Adrenal gland (tissue), 12 donors: ENCODE data around the gene AZU1. TPM values are rescaled to one million over a fixed set of nuclear protein-coding genes. Genes with fewer than 3 reads are reported as not detected.
A peak's percentile ranks its signal among the peaks of the same experiment; 100 is the strongest.
"Not testable (repeated sequence)": the region's sequence is repeated elsewhere in the genome, so short reads cannot be mapped to it uniquely, and the experiment has no call there.

Experiments
- DNase-seq, 7 donors: peaks; one replicate each; pipeline ENCODE4 v3.0.0-alpha.2; 2019 to 2020
- H3K27ac ChIP-seq, 5 donors: fragments of 200-600 bp; sonication (generic) in 4 of 5; 1 replicate in 3 of 5; 2 replicates in 2 of 5; pipeline versions ENCODE4 v1.5.1 to v1.8.0; 2016 to 2020; ENCODE audit warnings: mild to moderate bottlenecking in 1 of 5
- H3K27me3 ChIP-seq: fragments of 200-600 bp; 2 replicates; pipeline ENCODE4 v1.8.0; 2021
- H3K36me3 ChIP-seq, 2 donors: fragments of 200-600 bp; replicated peaks in 1 of 2; 1 replicate in 1 of 2; 2 replicates in 1 of 2; pipeline versions ENCODE4 v1.5.1 to v1.8.0; 2018 to 2022
- H3K4me1 ChIP-seq, 2 donors: fragments of 200-600 bp; replicated peaks in 1 of 2; 1 replicate in 1 of 2; 2 replicates in 1 of 2; pipeline versions ENCODE4 v1.5.1 to v1.8.0; 2018 to 2021
- H3K4me3 ChIP-seq, 4 donors: fragments of 200-600 bp; sonication (generic) in 3 of 4; one replicate each; pipeline ENCODE4 v1.5.1; 2016 to 2018
- H3K9me3 ChIP-seq, 3 donors: fragments of 200-600 bp; sonication (generic) in 1 of 3; replicated peaks in 1 of 3; 1 replicate in 2 of 3; 2 replicates in 1 of 3; pipeline versions ENCODE4 v1.5.1 to v1.8.0; 2016 to 2021
- POLR2A ChIP-seq, 2 donors: fragments of 450-650 bp; IDR thresholded peaks; one replicate each; pipeline ENCODE4 v1.6.1; 2017; ENCODE audit warnings: antibody characterized with exemption in 2 of 2, mild to moderate bottlenecking in 2 of 2, moderate library complexity in 1 of 2
- WGBS, 4 donors: extraction: QIAGEN DNeasy Blood & Tissue Kit in 2 of 4; methylation state at CpG; one replicate each; pipeline versions ENCODE4 v1.1.5 to v1.1.7; 2013 to 2017; 5-methylcytosine and 5-hydroxymethylcytosine counted together
- intact Hi-C, 2 donors: fragments of 100-400 bp; cut with DNase I; formaldehyde crosslinking; loops; one replicate each; pipeline versions ENCODE4 v1.14.1 to v1.15.0; 2022 to 2023
- polyA plus RNA-seq, 3 donors: library from polyadenylated mRNA; stranded (reverse); fragments of 200-250 nt in 2 of 3; fragments of 350-450 nt in 1 of 3; fragmentation: Illumina TruSeq in 1 of 3; extraction: RNeasy Lipid Tissue Mini Kit (QIAGEN cat#74804) in 1 of 3; gene quantifications; one replicate each; pipeline ENCODE4 v1.2.3, GENCODE V29; 2013 to 2014
- total RNA-seq, 9 donors: library from RNA; depleted of rRNA in 4 of 9; stranded (reverse); fragments of >200 nt in 4 of 9; fragments of 120-200 nt in 1 of 9; fragmentation: NEBNext Ultra II Directional in 1 of 9; extraction: Animal tissue kit (Norgen Biotek cat#: 25700) in 1 of 9; gene quantifications; one replicate each; pipeline versions ENCODE4 v1.1.0 to v1.2.4, GENCODE V29; 2013 to 2023
- TF ChIP-seq, protein P1 (sequence below), 6 experiments: fragments of 450-650 bp in 4 of 6; fragments of 200-600 bp in 2 of 6; sonication (generic) in 1 of 6; IDR thresholded peaks; 1 replicate in 5 of 6; 2 replicates in 1 of 6; pipeline versions ENCODE4 v1.5.1 to v1.8.0; 2016 to 2021; ENCODE audit warnings: antibody characterized with exemption in 6 of 6, mild to moderate bottlenecking in 2 of 6, moderate library complexity in 1 of 6
- donor health status: healthy with polysubstance abuse.
- donor health status: Bipolar disorder and iron deficiency.
- donor health status: DM: yes; HTN: yes; CAD: no.
- donor health status: DM: no; HTN: no; CAD: no.
- donor health status: DM: no; HTN: no; CAD: no.
- donor health status: DM: yes; HTN: yes; CAD: no.

Gene AZU1
- total and polyA plus RNA-seq, 12 donors: 0.11 to 1.1 (median 0.30) TPM; not detected in 5

DNA sequence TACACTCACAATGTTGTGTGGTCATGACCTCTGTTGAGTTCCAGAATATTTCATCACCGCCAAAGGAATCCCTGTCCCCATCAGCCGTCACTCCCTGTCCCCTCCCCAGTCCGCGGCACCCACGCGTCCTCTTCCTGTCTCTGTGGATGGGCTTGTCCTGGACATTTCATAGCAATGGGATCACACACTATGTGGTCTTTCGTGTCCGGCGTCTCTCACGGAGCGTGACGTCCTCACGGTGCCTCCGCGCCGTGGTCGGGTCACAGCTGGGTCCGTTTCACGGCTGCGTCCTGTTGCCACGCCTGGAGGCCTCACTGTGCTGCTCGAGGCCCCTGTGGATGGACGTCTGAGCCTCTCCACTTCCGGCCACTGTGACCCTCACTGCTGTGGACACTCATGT, 6.6 kb downstream of the AZU1 start:
- Histone ChIP-seq H3K27ac (no peak overlapping the region), H3K27me3 (no peaks in the 10 kb centered on the region), H3K4me3 (no peak overlapping the region), H3K4me1 (no peaks in the 10 kb centered on the region), H3K36me3 (no peaks in the 10 kb centered on the region), H3K9me3 (no peaks in the 10 kb centered on the region)
- intact Hi-C loops: no loop called here
- TF ChIP-seq, protein P1, sequence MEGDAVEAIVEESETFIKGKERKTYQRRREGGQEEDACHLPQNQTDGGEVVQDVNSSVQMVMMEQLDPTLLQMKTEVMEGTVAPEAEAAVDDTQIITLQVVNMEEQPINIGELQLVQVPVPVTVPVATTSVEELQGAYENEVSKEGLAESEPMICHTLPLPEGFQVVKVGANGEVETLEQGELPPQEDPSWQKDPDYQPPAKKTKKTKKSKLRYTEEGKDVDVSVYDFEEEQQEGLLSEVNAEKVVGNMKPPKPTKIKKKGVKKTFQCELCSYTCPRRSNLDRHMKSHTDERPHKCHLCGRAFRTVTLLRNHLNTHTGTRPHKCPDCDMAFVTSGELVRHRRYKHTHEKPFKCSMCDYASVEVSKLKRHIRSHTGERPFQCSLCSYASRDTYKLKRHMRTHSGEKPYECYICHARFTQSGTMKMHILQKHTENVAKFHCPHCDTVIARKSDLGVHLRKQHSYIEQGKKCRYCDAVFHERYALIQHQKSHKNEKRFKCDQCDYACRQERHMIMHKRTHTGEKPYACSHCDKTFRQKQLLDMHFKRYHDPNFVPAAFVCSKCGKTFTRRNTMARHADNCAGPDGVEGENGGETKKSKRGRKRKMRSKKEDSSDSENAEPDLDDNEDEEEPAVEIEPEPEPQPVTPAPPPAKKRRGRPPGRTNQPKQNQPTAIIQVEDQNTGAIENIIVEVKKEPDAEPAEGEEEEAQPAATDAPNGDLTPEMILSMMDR (IDR thresholded peaks at IDR 0.05): no peak
- DNase-seq: no peak
- WGBS, 4 donors: 66 to 79% (median 70%) methylated on average over 23 to 24 of the region's 24 CpGs

DNA sequence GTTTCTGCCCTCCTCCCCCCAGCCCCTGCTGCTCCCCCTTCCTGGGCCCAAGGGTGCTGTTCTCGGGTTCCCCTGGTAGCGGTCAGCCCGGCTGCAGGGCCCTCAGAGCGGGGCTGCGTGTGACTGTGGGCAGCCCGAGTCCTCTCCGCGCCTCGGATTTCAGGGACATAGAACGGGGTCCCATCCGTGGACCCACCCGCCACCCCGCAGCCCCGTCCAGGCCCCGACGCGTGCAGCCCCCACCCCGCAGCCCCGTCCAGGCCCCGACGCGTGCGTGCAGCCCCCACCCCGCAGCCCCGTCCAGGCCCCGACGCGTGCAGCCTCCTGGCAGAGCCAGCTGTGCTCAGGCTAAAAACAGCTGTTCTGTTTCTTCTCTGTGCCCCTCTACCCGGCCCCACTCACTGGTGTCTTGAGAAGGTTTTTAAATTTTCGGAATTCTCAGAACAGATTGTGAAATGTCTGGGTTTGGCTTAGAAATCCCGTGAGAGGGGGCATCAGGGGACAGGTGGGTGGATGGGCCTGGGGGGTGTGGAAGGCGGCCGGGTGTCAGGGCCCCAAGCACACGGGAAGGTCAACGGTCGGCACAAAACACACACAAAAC, 7.7 kb downstream of the AZU1 start:
- TF ChIP-seq POLR2A (IDR thresholded peaks at IDR 0.05): no peak
- no peak for DNase-seq
- WGBS, 4 donors: 36 to 71% (median 62%) methylated on average over 7 to 36 of the region's 36 CpGs
- intact Hi-C loops: no loop called here
- Histone ChIP-seq H3K4me1 (no peaks in the 10 kb centered on the region), H3K27ac (no peak overlapping the region), H3K9me3 (no peaks in the 10 kb centered on the region), H3K36me3 (no peaks in the 10 kb centered on the region), H3K4me3 (no peak overlapping the region), H3K27me3 (no peaks in the 10 kb centered on the region)

DNA sequence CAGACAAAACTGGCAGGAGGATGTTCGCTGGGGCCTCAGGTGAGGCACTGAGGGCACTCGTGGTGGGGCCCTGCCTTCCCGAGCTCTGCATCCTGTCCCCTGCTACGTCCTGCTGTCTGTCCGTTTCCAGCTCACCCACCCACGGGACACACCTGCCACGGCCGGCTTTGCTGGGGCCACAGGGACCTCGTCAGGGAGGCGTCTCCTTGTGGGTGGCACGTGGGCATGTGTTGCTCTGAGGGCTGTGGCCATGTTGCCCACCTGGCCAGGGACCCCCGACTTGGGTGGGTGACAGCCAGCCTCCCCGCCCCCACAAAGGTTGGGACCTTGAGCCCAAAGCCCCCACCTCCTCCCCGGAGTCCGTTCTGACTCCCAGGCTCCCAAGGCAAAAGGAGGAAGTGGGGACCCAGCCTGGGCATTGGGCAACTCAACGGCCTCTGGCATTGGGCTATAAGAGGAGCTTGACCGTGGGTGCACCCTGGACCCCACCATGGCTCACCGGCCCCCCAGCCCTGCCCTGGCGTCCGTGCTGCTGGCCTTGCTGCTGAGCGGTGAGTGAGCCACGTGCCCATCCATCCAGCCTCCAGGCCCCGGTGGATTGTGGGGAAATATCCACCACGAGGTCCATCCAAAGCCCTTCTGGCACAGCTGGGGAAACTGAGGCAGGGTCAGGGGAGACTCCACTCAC, 13.0 kb downstream of the AZU1 start, which contains the start of gene PRTN3:
PRTN3 (plus strand) TSS at position 481 of the 688 bp plus-strand sequence; CDS start at position 491, 10 bp downstream.
- H3K36me3 ChIP-seq: no peaks in the 10 kb centered on the region
- intact Hi-C loops: no loop called here
- H3K4me3 ChIP-seq: no peak within 1 kb of the TSS
- no peak within 1 kb of the TSS for H3K27ac ChIP-seq
- H3K27me3 ChIP-seq: peaks cover 12% of the 10 kb centered on the region
- 54 to 67% (median 67%) methylated on average over 3 to 24 of the region's 24 CpGs; no CpG with 5 or more reads in 1 of the 4 donors for WGBS, 4 donors
- H3K4me1 ChIP-seq: peaks cover 9 to 10% of the 10 kb centered on the region in 2 donors
- DNase-seq: no peak
- TF ChIP-seq POLR2A (IDR thresholded peaks at IDR 0.05): no peak
- TF ChIP-seq, protein P1 (IDR thresholded peaks at IDR 0.05): no peak
- H3K9me3 ChIP-seq: no peaks in the 10 kb centered on the region

DNA sequence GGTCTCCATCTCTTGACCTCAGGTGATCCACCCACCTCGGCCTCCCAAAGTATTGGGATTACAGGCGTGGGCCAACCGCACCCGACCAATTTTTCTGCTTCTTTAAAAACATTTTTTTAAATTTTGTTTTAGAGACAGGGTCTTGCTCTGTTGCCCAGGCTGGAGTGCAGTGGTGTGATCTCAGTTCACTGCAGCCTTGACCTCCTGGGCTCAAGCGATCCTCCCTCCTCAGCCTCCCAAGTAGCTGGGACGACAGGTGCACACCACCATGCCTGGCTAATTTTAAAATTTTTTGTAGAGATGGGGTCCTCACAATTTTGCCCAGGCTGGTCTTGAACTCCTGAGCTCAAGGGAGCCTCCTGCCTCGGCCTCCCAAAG, 15.2 kb downstream of the AZU1 start:
- H3K9me3 ChIP-seq, H3K4me1 ChIP-seq, H3K36me3 ChIP-seq, intact Hi-C loops, DNase-seq, H3K4me3 ChIP-seq, H3K27ac ChIP-seq: not testable (repeated sequence)
- peaks cover 16% of the 10 kb centered on the region for H3K27me3 ChIP-seq
- 72 to 79% (median 76%) methylated on average over 7 of the region's 7 CpGs for WGBS, 4 donors

DNA sequence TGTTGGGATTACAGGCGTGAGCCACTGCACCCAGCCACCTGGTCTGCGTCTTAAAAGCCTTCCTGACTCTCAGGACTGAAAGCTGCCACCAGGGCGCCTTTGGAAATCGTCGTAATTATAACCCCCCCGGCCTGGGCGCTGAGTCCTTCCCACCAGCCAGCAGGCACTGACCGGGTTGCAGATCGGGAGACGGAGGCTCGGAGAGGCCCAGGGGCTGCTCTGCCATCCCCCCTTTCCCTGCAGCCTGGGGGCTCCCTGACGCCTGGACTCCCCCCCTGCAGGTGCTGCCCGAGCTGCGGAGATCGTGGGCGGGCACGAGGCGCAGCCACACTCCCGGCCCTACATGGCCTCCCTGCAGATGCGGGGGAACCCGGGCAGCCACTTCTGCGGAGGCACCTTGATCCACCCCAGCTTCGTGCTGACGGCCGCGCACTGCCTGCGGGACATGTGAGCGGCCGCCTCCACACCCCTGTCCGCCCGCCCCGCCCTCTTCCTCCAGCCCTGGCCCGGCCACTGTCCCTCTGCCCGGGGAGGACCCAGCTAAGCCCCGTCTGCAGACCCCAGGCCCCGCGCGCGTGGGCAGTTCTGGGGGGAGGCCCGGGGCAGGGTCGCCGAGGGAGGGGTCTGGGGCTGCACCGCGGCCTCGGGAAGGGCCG, 15.7 kb downstream of the AZU1 start:
- TF ChIP-seq, protein P1 (IDR thresholded peaks at IDR 0.05): no peak
- no peak for TF ChIP-seq POLR2A (IDR thresholded peaks at IDR 0.05)
- H3K9me3 ChIP-seq: no peaks in the 10 kb centered on the region
- no peak overlapping the region for H3K27ac ChIP-seq
- H3K27me3 ChIP-seq: peaks cover 16% of the 10 kb centered on the region
- DNase-seq: peak in 2 of 7 donors; percentile 53 to 61
- 4 to 11% (median 6%) methylated on average over 8 to 46 of the region's 46 CpGs for whole genome bisulfite sequencing, 4 donors
- intact Hi-C loops: no loop called here
- no peak overlapping the region for H3K4me3 ChIP-seq
- H3K36me3 ChIP-seq: no peaks in the 10 kb centered on the region
- H3K4me1 ChIP-seq: peaks cover 9 to 10% of the 10 kb centered on the region in 2 donors
